Tibial nerve (tissue), 3 donors: ENCODE results near the gene CCDC40.

Experiments used
- POLR2A ChIP-seq, 2 donors: fragments of 450-650 bp; IDR thresholded peaks; one replicate each; pipeline ENCODE4 v1.6.1; 2017; ENCODE audit warnings: antibody characterized with exemption in 2 of 2, mild to moderate bottlenecking in 2 of 2, moderate library complexity in 2 of 2
- TF ChIP-seq, protein P1 (sequence below), 5 experiments: fragments of 200-600 bp in 3 of 5; fragments of 450-650 bp in 2 of 5; sonication (generic) in 3 of 5; IDR thresholded peaks; one replicate each; pipeline ENCODE4 v1.5.1; 2016 to 2019; ENCODE audit warnings: antibody characterized with exemption in 5 of 5, mild to moderate bottlenecking in 3 of 5, moderate library complexity in 2 of 5

DNA sequence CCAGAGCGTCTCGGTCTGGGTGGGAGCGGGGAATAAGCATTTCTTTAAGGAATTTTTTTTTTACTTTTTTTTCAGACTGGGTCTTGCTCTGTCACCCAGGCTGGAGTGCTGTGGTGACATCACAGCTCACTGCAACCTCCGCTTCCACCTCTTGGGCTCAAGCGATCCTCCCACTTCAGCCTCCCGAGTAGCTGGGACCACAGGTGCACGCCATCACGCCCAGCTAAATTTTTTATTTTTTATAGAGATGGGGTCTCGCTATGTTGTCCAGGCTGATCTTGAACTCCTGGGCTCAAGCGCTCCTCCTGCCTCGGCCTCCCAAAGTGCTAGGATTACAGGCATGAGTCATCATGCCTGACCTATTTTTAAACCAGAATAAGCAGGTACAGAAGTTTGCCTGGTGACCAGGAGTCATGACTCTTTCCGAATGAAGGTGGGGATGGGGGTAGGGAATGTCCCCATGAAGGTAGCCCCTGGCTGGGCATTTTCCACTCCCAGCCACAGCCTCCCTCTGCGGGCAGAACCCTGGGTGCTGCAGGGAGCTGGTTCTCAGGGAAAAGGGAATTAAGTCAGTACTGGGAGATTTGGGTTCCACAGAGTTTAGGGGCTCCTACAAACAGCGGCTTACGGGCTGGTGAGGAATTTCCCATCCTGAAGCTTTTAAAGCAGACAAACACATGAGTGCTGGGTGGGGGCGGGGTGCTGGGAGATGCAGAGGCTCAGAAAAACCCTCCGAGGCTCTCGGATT, 49.1 kb upstream of the CCDC40 start:
- TF ChIP-seq, protein P1, sequence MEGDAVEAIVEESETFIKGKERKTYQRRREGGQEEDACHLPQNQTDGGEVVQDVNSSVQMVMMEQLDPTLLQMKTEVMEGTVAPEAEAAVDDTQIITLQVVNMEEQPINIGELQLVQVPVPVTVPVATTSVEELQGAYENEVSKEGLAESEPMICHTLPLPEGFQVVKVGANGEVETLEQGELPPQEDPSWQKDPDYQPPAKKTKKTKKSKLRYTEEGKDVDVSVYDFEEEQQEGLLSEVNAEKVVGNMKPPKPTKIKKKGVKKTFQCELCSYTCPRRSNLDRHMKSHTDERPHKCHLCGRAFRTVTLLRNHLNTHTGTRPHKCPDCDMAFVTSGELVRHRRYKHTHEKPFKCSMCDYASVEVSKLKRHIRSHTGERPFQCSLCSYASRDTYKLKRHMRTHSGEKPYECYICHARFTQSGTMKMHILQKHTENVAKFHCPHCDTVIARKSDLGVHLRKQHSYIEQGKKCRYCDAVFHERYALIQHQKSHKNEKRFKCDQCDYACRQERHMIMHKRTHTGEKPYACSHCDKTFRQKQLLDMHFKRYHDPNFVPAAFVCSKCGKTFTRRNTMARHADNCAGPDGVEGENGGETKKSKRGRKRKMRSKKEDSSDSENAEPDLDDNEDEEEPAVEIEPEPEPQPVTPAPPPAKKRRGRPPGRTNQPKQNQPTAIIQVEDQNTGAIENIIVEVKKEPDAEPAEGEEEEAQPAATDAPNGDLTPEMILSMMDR (IDR thresholded peaks at IDR 0.05) = no peak
- TF ChIP-seq POLR2A (IDR thresholded peaks at IDR 0.05) = no peak
